Measurements from ENCODE around the gene MEP1A. TPM values are rescaled to one million over a fixed set of nuclear protein-coding genes. Genes with fewer than 3 reads are reported as not detected.

The MEP1A gene
- total and polyA plus RNA-seq, 2 donors (not counting 3 experiments of a cell fraction or from before 2014, with no cell fraction given): not detected

GRCh38 chr6:46828939-46829338 lies 35.8 kb downstream of the MEP1A start:
- Histone ChIP-seq H3K4me1 (ENCODE audit: control insufficient read depth, extremely low read depth, insufficient read depth, low read length) (no peaks in the 10 kb centered on the region), H3K27ac (ENCODE audit: insufficient read depth, low read depth, low read length) (no peak overlapping the region), H3K4me2 (ENCODE audit: insufficient read depth, low read length) (no peak overlapping the region), H3K36me3 (ENCODE audit: control insufficient read depth in 2 of 2, extremely low read depth in 1 of 2, insufficient read depth in 2 of 2, low read length in 2 of 2) (no peaks in the 10 kb centered on the region), H3K27me3 (ENCODE audit: control insufficient read depth in 2 of 2, insufficient read depth in 2 of 2, low read length in 2 of 2) (peaks cover 7 to 11% of the 10 kb centered on the region in 2 experiments), H3K9me3 (replicated peaks; ENCODE audit: control insufficient read depth, insufficient read depth, low read length) (no peaks in the 10 kb centered on the region), H3K9ac (replicated peaks; ENCODE audit: extremely low read depth, insufficient read depth, low read length) (no peak overlapping the region), H4K20me1 (replicated peaks; ENCODE audit: control insufficient read depth, extremely low read depth, insufficient read depth, low read length) (no peaks in the 10 kb centered on the region), H3K9me1 (replicated peaks; ENCODE audit: control insufficient read depth, extremely low read depth, insufficient read depth, low read length) (no peaks in the 10 kb centered on the region), H2AFZ (ENCODE audit: low read depth, low read length) (no peak overlapping the region), H3K79me2 (ENCODE audit: control insufficient read depth, insufficient read depth, low read length) (no peaks in the 10 kb centered on the region), H3K4me3 (replicated peaks in 1 of 3; ENCODE audit: insufficient read depth in 1 of 3, low read depth in 1 of 3, low read length in 3 of 3) (no peak overlapping the region)
- ChIA-PET CTCF (no interaction called here), POLR2A (no interaction called here)
- dilution Hi-C loops (cut with MboI; ENCODE audit: extremely low pct_ligation_motif_present, low sequenced_read_pairs): no loop called here
- BruUV-seq (replicated peaks): no TSS peak
- TF ChIP-seq CTCF (IDR thresholded peaks at IDR 0.05; ENCODE audit: extremely low read depth in 1 of 2, insufficient read depth in 1 of 2, low read depth in 1 of 2, low read length in 2 of 2) (no peak), POLR2A (IDR thresholded peaks at IDR 0.05; ENCODE audit: low read depth, low read length) (no peak), POLR2AphosphoS5 (IDR thresholded peaks at IDR 0.05; ENCODE audit: insufficient read depth, low read depth, low read length) (no peak), FOS (IDR thresholded peaks at IDR 0.05; ENCODE audit: borderline replicate concordance, insufficient read depth, low read length) (no peak), MAX (IDR thresholded peaks at IDR 0.05; ENCODE audit: insufficient read depth, insufficient read length) (no peak), EZH2 (IDR thresholded peaks at IDR 0.05; ENCODE audit: borderline replicate concordance, low read depth, low read length, severe bottlenecking) (no peak), GATA2 (IDR thresholded peaks at IDR 0.05; ENCODE audit: insufficient read depth, insufficient read length, low read depth, low read length) (no peak), MYC (IDR thresholded peaks at IDR 0.05; ENCODE audit: low read depth, low read length) (no peak), JUN (IDR thresholded peaks at IDR 0.05; ENCODE audit: borderline replicate concordance, insufficient read depth, insufficient read length, low read depth) (no peak)
- intact Hi-C loops (cut with micrococcal nuclease): no loop called here
- FAIRE-seq: no peak
- DNase-seq (ENCODE audit: low read depth, low spot score): no peak

All from endothelial cell of umbilical vein (primary cell).